ENCODE results near the gene INSM2. TPM values are rescaled to one million over a fixed set of nuclear protein-coding genes. Genes with fewer than 3 reads are reported as not detected.

INSM2 gene
- total and polyA plus RNA-seq, 4 donors: under 0.01 TPM; not detected in 3

DNA sequence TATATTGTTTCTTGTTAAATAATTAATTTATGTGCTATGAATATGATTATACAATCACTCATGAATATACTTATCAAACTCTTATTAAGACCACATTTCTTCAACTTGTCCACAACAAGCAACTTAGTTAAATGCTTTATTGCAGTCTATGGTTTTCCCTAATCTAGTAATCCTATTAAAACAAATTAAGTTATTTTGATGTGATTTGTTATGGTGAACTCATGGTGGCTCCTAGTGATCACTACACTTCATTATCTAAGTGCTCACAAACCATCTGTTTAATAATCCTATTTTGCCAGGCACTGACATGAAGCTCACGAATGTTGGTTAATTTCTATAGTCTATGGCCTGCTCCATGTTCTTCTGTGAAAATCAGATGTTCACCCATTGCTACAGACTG is 42.9 kb downstream of the INSM2 start (continued):
- TF ChIP-seq GABPA (IDR thresholded peaks at IDR 0.05 in 1 of 2, conservative IDR thresholded peaks at IDR 0.05 in 1 of 2): no peak

DNA sequence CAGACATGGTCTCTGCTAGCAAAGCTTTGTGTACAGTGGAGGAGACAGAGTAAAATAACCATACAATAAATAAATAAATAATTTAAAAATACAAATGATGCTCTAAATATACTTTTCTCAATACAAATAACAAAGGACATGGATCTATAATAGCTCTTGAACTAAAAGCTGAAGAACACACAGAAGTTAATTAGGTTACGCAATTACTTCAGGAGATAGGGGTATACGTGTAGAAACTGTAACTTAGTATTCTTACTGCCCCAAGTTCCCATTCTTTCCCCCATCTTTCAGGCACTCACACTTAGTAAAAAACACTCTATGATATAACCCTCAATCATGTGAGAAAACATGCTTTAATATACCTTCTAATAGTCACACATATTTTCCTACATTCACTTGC is 44.2 kb downstream of the INSM2 start:
- H3K27me3 ChIP-seq (ENCODE audit: control insufficient read depth in 4 of 4, insufficient read depth in 4 of 4, low read length in 3 of 4): no peaks in the 10 kb centered on the region
- no peak for TF ChIP-seq YY1 (IDR thresholded peaks at IDR 0.05)
- no peak for TF ChIP-seq JUND (IDR thresholded peaks at IDR 0.05)
- TF ChIP-seq MAX (IDR thresholded peaks at IDR 0.05): no peak
- TF ChIP-seq, protein P1, sequence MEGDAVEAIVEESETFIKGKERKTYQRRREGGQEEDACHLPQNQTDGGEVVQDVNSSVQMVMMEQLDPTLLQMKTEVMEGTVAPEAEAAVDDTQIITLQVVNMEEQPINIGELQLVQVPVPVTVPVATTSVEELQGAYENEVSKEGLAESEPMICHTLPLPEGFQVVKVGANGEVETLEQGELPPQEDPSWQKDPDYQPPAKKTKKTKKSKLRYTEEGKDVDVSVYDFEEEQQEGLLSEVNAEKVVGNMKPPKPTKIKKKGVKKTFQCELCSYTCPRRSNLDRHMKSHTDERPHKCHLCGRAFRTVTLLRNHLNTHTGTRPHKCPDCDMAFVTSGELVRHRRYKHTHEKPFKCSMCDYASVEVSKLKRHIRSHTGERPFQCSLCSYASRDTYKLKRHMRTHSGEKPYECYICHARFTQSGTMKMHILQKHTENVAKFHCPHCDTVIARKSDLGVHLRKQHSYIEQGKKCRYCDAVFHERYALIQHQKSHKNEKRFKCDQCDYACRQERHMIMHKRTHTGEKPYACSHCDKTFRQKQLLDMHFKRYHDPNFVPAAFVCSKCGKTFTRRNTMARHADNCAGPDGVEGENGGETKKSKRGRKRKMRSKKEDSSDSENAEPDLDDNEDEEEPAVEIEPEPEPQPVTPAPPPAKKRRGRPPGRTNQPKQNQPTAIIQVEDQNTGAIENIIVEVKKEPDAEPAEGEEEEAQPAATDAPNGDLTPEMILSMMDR (IDR thresholded peaks at IDR 0.05; ENCODE audit: low read depth, low read length, missing input control): no peak
- TF ChIP-seq EGR1 (IDR thresholded peaks at IDR 0.05; ENCODE audit: low read depth in 2 of 2): no peak
- TF ChIP-seq GABPA (IDR thresholded peaks at IDR 0.05 in 1 of 2, conservative IDR thresholded peaks at IDR 0.05 in 1 of 2): no peak
- no peak for TF ChIP-seq SP1 (IDR thresholded peaks at IDR 0.05)
- TF ChIP-seq FOXA1 (IDR thresholded peaks at IDR 0.05): no peak
- no peak for TF ChIP-seq HNF4A (conservative IDR thresholded peaks at IDR 0.05)
- TF ChIP-seq, protein P2, sequence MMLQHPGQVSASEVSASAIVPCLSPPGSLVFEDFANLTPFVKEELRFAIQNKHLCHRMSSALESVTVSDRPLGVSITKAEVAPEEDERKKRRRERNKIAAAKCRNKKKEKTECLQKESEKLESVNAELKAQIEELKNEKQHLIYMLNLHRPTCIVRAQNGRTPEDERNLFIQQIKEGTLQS (IDR thresholded peaks at IDR 0.05): no peak
- TF ChIP-seq REST (IDR thresholded peaks at IDR 0.05): no peak
- TF ChIP-seq HNF4G (IDR thresholded peaks at IDR 0.05): no peak
- no peaks in the 10 kb centered on the region for H3K36me3 ChIP-seq (ENCODE audit: control insufficient read depth in 4 of 4, insufficient read depth in 3 of 4, low read depth in 1 of 4, low read length in 3 of 4)
- no peak for DNase-seq (ENCODE audit: low spot score)
- H3K9me3 ChIP-seq (ENCODE audit: control insufficient read depth in 4 of 4, low read length in 3 of 4): no peaks in the 10 kb centered on the region
- no peak overlapping the region for H3K27ac ChIP-seq (ENCODE audit: low read depth in 1 of 2, low read length in 2 of 2)
- no peak overlapping the region for H3K9ac ChIP-seq (ENCODE audit: low read depth in 1 of 2, low read length in 2 of 2)
- H3K4me3 ChIP-seq (ENCODE audit: low read depth in 1 of 3, low read length in 3 of 3): no peak overlapping the region
- WGBS: 89% methylated on average over 2 of the region's 2 CpGs
- H3K4me1 ChIP-seq (ENCODE audit: control insufficient read depth in 4 of 4, insufficient read depth in 4 of 4, low read length in 3 of 4): no peaks in the 10 kb centered on the region

- Histone ChIP-seq H3K36me3 (ENCODE audit: control insufficient read depth in 4 of 4, insufficient read depth in 3 of 4, low read depth in 1 of 4, low read length in 3 of 4) (no peaks in the 10 kb centered on the region), H3K9me3 (ENCODE audit: control insufficient read depth in 4 of 4, low read length in 3 of 4) (no peaks in the 10 kb centered on the region), H3K9ac (ENCODE audit: low read depth in 1 of 2, low read length in 2 of 2) (no peak overlapping the region), H3K4me3 (ENCODE audit: low read depth in 1 of 3, low read length in 3 of 3) (no peak overlapping the region), H3K27ac (ENCODE audit: low read depth in 1 of 2, low read length in 2 of 2) (no peak overlapping the region), H3K27me3 (ENCODE audit: control insufficient read depth in 4 of 4, insufficient read depth in 4 of 4, low read length in 3 of 4) (no peaks in the 10 kb centered on the region), H3K4me1 (ENCODE audit: control insufficient read depth in 4 of 4, insufficient read depth in 4 of 4, low read length in 3 of 4) (no peaks in the 10 kb centered on the region)
- DNase-seq (ENCODE audit: low spot score): no peak
- no peak for TF ChIP-seq YY1 (IDR thresholded peaks at IDR 0.05)
- no peak for TF ChIP-seq FOXA1 (IDR thresholded peaks at IDR 0.05)
- TF ChIP-seq NR2F2 (IDR thresholded peaks at IDR 0.05): no peak
- TF ChIP-seq ZBTB33 (IDR thresholded peaks at IDR 0.05): no peak
- TF ChIP-seq, protein P1 (IDR thresholded peaks at IDR 0.05; ENCODE audit: low read depth, low read length, missing input control): no peak
- TF ChIP-seq MAX (IDR thresholded peaks at IDR 0.05): no peak
- TF ChIP-seq FOXA2 (IDR thresholded peaks at IDR 0.05): no peak
- no peak for TF ChIP-seq RAD21 (IDR thresholded peaks at IDR 0.05)
- no peak for TF ChIP-seq GABPA (IDR thresholded peaks at IDR 0.05 in 1 of 2, conservative IDR thresholded peaks at IDR 0.05 in 1 of 2)
- no peak for TF ChIP-seq HNF4A (conservative IDR thresholded peaks at IDR 0.05)
Observed at GRCh38 chr14:35578639-35579038, 44.7 kb downstream of the INSM2 start.
